Endothelial cell of umbilical vein (primary cell): ENCODE measurements around the gene PECR. TPM values are rescaled to one million over a fixed set of nuclear protein-coding genes. Genes with fewer than 3 reads are reported as not detected.

Source experiments
- BruUV-seq: library from RNA; stranded (reverse); fragments of 400-500 nt; replicated peaks from 2 replicates; lab custom pipeline; 2021; lab: Mats Ljungman, UMichigan
- CTCF ChIA-PET: fragments of 300-600, 350-600 bp; sonication (Branson Sonifier 250); formaldehyde crosslinking; loops from one replicate; lab custom pipeline; 2021; ENCODE audit warnings: antibody characterized with exemption, inconsistent platforms; lab: Charles Lee
- POLR2A ChIA-PET: fragments of 300-600, 350-600 bp; sonication (Branson Sonifier 250); formaldehyde crosslinking; loops from one replicate; lab custom pipeline; 2021; ENCODE audit warnings: antibody characterized with exemption, inconsistent platforms; lab: Charles Lee
- DNase-seq: peaks from one replicate; pipeline ENCODE4 v3.0.0-alpha.2; 2011; ENCODE audit warnings: low read depth, low spot score
- FAIRE-seq: peaks from 2 replicates; lab custom pipeline; 2011; peaks lifted over from hg19 to GRCh38; lab: Jason Lieb, UNC
- H2AFZ ChIP-seq: 2 replicates; pipeline ENCODE4 v1.6.0; 2012; ENCODE audit warnings: low read depth, low read length, control low read depth, inconsistent platforms
- H3K27ac ChIP-seq: 2 replicates; pipeline ENCODE4 v1.5.1; 2011; ENCODE audit warnings: low read depth, mild to moderate bottlenecking, control low read depth, low read length, moderate library complexity; ENCODE audit not compliant: insufficient read depth
- H3K27me3 ChIP-seq, 2 experiments: 2 replicates each; pipeline versions ENCODE4 v1.6.0 to v1.6.1; 2011; ENCODE audit warnings: low read length in 2 of 2, mixed read lengths in 1 of 2; ENCODE audit not compliant: control insufficient read depth in 2 of 2, insufficient read depth in 2 of 2
- H3K36me3 ChIP-seq, 2 experiments: 2 replicates in 1 of 2; 3 replicates in 1 of 2; pipeline ENCODE4 v1.5.1; 2011; ENCODE audit warnings: low read length in 2 of 2, mild to moderate bottlenecking in 1 of 2, moderate library complexity in 1 of 2; ENCODE audit not compliant: control insufficient read depth in 2 of 2, insufficient read depth in 2 of 2; ENCODE audit errors: extremely low read depth in 1 of 2
- H3K4me1 ChIP-seq: 3 replicates; pipeline ENCODE4 v1.5.1; 2011; ENCODE audit warnings: mild to moderate bottlenecking, low read length; ENCODE audit not compliant: control insufficient read depth, insufficient read depth; ENCODE audit errors: extremely low read depth
- H3K4me2 ChIP-seq: 2 replicates; pipeline ENCODE4 v1.6.1; 2011; ENCODE audit warnings: low read length, control low read depth, mixed read lengths; ENCODE audit not compliant: insufficient read depth
- H3K4me3 ChIP-seq, 3 experiments: fragments of 200-600 bp in 1 of 3; sonication (generic), shearing (Covaris generic) in 1 of 3; replicated peaks in 1 of 3; 2 replicates each; pipeline ENCODE4 v1.5.1; 2011 to 2016; ENCODE audit warnings: control low read depth in 3 of 3, low read length in 3 of 3, mild to moderate bottlenecking in 2 of 3, inconsistent platforms in 1 of 3, low read depth in 1 of 3, moderate library complexity in 1 of 3; ENCODE audit not compliant: insufficient read depth in 1 of 3
- H3K79me2 ChIP-seq: 2 replicates; pipeline ENCODE4 v1.6.0; 2012; ENCODE audit warnings: low read length, inconsistent platforms; ENCODE audit not compliant: control insufficient read depth, insufficient read depth
- H3K9ac ChIP-seq: replicated peaks from 2 replicates; pipeline ENCODE3; 2011; ENCODE audit warnings: low read length, control low read depth; ENCODE audit not compliant: insufficient read depth; ENCODE audit errors: extremely low read depth
- H3K9me1 ChIP-seq: replicated peaks from 3 replicates; pipeline ENCODE4 v1.6.0; 2011; ENCODE audit warnings: mild to moderate bottlenecking, low read length; ENCODE audit not compliant: control insufficient read depth, insufficient read depth; ENCODE audit errors: extremely low read depth
- H3K9me3 ChIP-seq: replicated peaks from 2 replicates; pipeline ENCODE4 v1.5.1; 2012; ENCODE audit warnings: low read length, inconsistent platforms; ENCODE audit not compliant: control insufficient read depth, insufficient read depth
- H4K20me1 ChIP-seq: replicated peaks from 2 replicates; pipeline ENCODE3; 2011; ENCODE audit warnings: mild to moderate bottlenecking, low read length; ENCODE audit not compliant: control insufficient read depth, insufficient read depth; ENCODE audit errors: extremely low read depth
- CTCF ChIP-seq, 2 donors: IDR thresholded peaks; 1 replicate in 1 of 2; 2 replicates in 1 of 2; pipeline ENCODE4 v1.5.1; 2011; ENCODE audit warnings: low read length in 2 of 2, mild to moderate bottlenecking in 2 of 2, moderate library complexity in 2 of 2, control low read depth in 1 of 2, inconsistent platforms in 1 of 2, low read depth in 1 of 2; ENCODE audit not compliant: insufficient read depth in 1 of 2; ENCODE audit errors: extremely low read depth in 1 of 2
- EZH2 ChIP-seq: IDR thresholded peaks from 2 replicates; pipeline ENCODE4 v1.6.1; 2012; ENCODE audit warnings: borderline replicate concordance, low read depth, mild to moderate bottlenecking, moderate library complexity, low read length, inconsistent platforms; ENCODE audit not compliant: severe bottlenecking
- FOS ChIP-seq: IDR thresholded peaks from 2 replicates; pipeline ENCODE4 v1.6.1; 2011; ENCODE audit warnings: mild to moderate bottlenecking, low read length, moderate library complexity, borderline replicate concordance; ENCODE audit not compliant: insufficient read depth
- GATA2 ChIP-seq: IDR thresholded peaks from 2 replicates; pipeline ENCODE4 v1.7.0; 2011; ENCODE audit warnings: low read depth, mild to moderate bottlenecking, moderate library complexity, mixed read lengths, low read length; ENCODE audit not compliant: insufficient read length, insufficient read depth
- JUN ChIP-seq: IDR thresholded peaks from 2 replicates; pipeline ENCODE4 v1.6.1; 2011; ENCODE audit warnings: borderline replicate concordance, low read depth; ENCODE audit not compliant: insufficient read length, insufficient read depth
- MAX ChIP-seq: IDR thresholded peaks from 2 replicates; pipeline ENCODE4 v1.6.1; 2011; ENCODE audit not compliant: insufficient read depth, insufficient read length
- MYC ChIP-seq: IDR thresholded peaks from one replicate; pipeline ENCODE4 v1.6.1; 2011; ENCODE audit warnings: mild to moderate bottlenecking, low read depth, low read length
- POLR2A ChIP-seq: IDR thresholded peaks from 2 replicates; pipeline ENCODE4 v1.6.1; 2012; ENCODE audit warnings: low read depth, mild to moderate bottlenecking, control low read depth, low read length
- POLR2AphosphoS5 ChIP-seq: IDR thresholded peaks from 2 replicates; pipeline ENCODE4 v1.6.1; 2012; ENCODE audit warnings: low read depth, mild to moderate bottlenecking, control low read depth, low read length, moderate library complexity; ENCODE audit not compliant: insufficient read depth
- dilution Hi-C: fragments of 300-500 bp; cut with MboI; formaldehyde crosslinking; loops from one replicate; pipeline ENCODE4 v1.15.0; 2019; ENCODE audit warnings: low sequenced_read_pairs; ENCODE audit not compliant: extremely low pct_ligation_motif_present
- intact Hi-C: fragments of 100-400 bp; cut with micrococcal nuclease; formaldehyde crosslinking; loops from one replicate; pipeline ENCODE4 v1.10.0; 2022
- polyA plus RNA-seq, 4 experiments: library from polyadenylated mRNA; depleted of rRNA in 3 of 4; stranded (reverse) in 3 of 4; unstranded in 1 of 4; fragments of >200 nt; gene quantifications; 2 replicates each; pipeline versions ENCODE4 v1.2.1 to v1.2.3, GENCODE V29; 2011 to 2012; ENCODE audit warnings: missing spikeins in 1 of 4
- total RNA-seq: library from RNA; stranded (reverse); gene quantifications from 2 replicates; pipeline ENCODE4 v1.2.3, GENCODE V29; 2021

The PECR gene
- total and polyA plus RNA-seq, 2 donors (not counting 3 experiments of a cell fraction or from before 2014, with no cell fraction given), result 4.1 to 6.2 TPM

DNA sequence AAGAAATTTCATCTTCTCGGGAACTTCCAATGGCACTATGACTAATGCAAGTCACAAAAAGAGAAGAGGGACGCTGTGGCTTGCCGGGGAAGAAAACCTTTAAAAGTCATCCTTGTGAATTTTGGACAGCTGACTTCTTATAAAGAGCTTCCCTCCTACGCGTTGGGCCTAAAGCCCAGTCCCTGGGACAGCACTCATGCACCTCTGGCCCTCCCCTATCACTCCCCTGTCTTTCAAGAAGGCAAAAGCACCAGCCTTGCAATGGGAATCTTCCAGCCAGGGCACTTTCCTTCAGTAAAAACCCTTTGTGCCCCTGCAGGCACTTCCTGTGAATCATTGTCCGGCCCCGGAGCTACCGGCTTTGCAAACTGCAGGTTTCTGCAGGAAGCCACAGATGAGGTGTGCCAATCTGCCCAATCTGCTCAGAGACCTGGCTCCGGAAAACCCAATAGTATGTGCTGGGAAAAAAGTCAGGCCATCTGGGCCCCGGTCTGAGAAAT lies 75.4 kb downstream of the PECR start:
- Histone ChIP-seq H3K4me2 (peak overlapping the region; percentile 20), H3K9ac (no peak overlapping the region), H3K4me3 (no peak overlapping the region), H4K20me1 (no peaks in the 10 kb centered on the region), H3K4me1 (peaks cover 8% of the 10 kb centered on the region), H3K27me3 (peaks cover 0 to 2% of the 10 kb centered on the region in 2 experiments), H3K9me1 (no peaks in the 10 kb centered on the region), H3K36me3 (no peaks in the 10 kb centered on the region), H3K79me2 (no peaks in the 10 kb centered on the region), H3K9me3 (no peaks in the 10 kb centered on the region), H3K27ac (no peak overlapping the region), H2AFZ (no peak overlapping the region)
- intact Hi-C loops, result no loop called here
- dilution Hi-C loops, result no loop called here
- TF ChIP-seq FOS, result peak; percentile 52
- no peak for TF ChIP-seq POLR2AphosphoS5
- no peak for TF ChIP-seq EZH2
- FAIRE-seq (peak; percentile 87), DNase-seq (peak; percentile 33)
- ChIA-PET CTCF (interaction anchor here (0.6 to 2.3 kb wide), 8 partner anchors 14 to 287 kb away, joined by 3 to 12 read pairs (median 4); no protein-coding TSS in a partner anchor), POLR2A (no interaction called here)
- BruUV-seq, result no TSS peak

DNA sequence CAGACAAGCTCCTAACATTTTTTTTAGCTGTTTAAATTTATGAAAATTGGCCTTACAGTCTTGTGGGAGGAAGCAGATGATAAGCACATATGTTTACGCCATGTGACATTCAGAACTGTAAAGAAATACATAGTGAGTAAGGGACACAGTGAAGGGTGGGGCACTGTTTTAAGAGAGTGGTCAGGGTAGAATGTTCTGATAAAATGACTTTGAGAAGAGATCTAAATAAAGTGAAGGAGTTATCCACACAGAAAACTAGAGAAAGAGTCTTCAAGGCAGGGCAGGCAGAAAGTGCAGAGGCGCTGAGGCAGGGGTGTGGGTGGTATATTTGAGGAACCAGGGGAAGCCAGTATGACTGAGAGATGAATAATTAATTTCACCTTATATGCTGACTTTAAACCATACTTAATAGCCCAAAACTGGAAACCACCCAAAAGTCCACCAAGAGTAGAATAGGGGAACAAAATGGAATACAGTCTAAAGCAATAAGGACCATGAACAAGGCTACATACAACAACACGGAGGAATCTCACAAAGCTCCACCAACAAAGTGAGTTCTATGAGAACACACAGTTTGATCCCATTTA lies 76.8 kb downstream of the PECR start:
- FAIRE-seq (no peak), DNase-seq (no peak)
- no peaks in the 10 kb centered on the region for H3K79me2 ChIP-seq
- peaks cover 0 to 2% of the 10 kb centered on the region in 2 experiments for H3K27me3 ChIP-seq
- no peak overlapping the region for H3K27ac ChIP-seq
- ChIA-PET CTCF (no interaction called here), POLR2A (no interaction called here)
- H3K9me3 ChIP-seq, result no peaks in the 10 kb centered on the region
- TF ChIP-seq POLR2AphosphoS5 (no peak), JUN (no peak), POLR2A (no peak), FOS (no peak), MYC (no peak), GATA2 (no peak), MAX (no peak), EZH2 (no peak), CTCF (IDR thresholded peaks at IDR 0.05; ENCODE audit: extremely low read depth in 1 of 2, insufficient read depth in 1 of 2, low read depth in 1 of 2, low read length in 2 of 2) (no peak)
- no peak overlapping the region for H2AFZ ChIP-seq
- no peak overlapping the region for H3K4me2 ChIP-seq
- intact Hi-C loops, result no loop called here
- BruUV-seq, result no TSS peak
- no peak overlapping the region for H3K4me3 ChIP-seq
- H3K9me1 ChIP-seq, result no peaks in the 10 kb centered on the region
- dilution Hi-C loops, result no loop called here
- H3K4me1 ChIP-seq, result peaks cover 8% of the 10 kb centered on the region
- no peaks in the 10 kb centered on the region for H4K20me1 ChIP-seq
- H3K9ac ChIP-seq, result no peak overlapping the region
- no peaks in the 10 kb centered on the region for H3K36me3 ChIP-seq
